Gastroesophageal sphincter (tissue), 4 donors: ENCODE data around the gene BCAR3. TPM values are rescaled to one million over a fixed set of nuclear protein-coding genes. Genes with fewer than 3 reads are reported as not detected.

ENCODE experiments used
- ATAC-seq: fragments of 150-250 bp; one replicate; pipeline ENCODE4 v1.9.1; 2016; ENCODE audit warnings: mild to moderate bottlenecking, moderate library complexity
- H3K27ac ChIP-seq, 4 donors: fragments of 200-600 bp; sonication (generic) in 3 of 4; 1 replicate in 3 of 4; 2 replicates in 1 of 4; pipeline ENCODE4 v1.5.1; 2016 to 2019
- H3K27me3 ChIP-seq: fragments of 200-600 bp; sonication (generic); one replicate; pipeline ENCODE4 v1.5.1; 2019
- H3K36me3 ChIP-seq, 2 donors: fragments of 200-600 bp; sonication (generic); one replicate each; pipeline ENCODE4 v1.5.1; 2019; ENCODE audit warnings: control low read depth in 1 of 2
- H3K4me1 ChIP-seq, 3 donors: fragments of 200-600 bp; sonication (generic); 1 replicate in 2 of 3; 2 replicates in 1 of 3; pipeline ENCODE4 v1.5.1; 2016 to 2019; ENCODE audit warnings: control low read depth in 2 of 3
- H3K4me3 ChIP-seq, 2 donors: fragments of 200-600 bp; sonication (generic); one replicate each; pipeline ENCODE4 v1.5.1; 2019; ENCODE audit warnings: mild to moderate bottlenecking in 1 of 2, moderate library complexity in 1 of 2
- H3K9me3 ChIP-seq, 3 donors: fragments of 200-600 bp; sonication (generic); one replicate each; pipeline ENCODE4 v1.5.1; 2017 to 2019; ENCODE audit warnings: control low read depth in 2 of 3
- CTCF ChIP-seq, 4 experiments: fragments of 200-600 bp in 2 of 4; fragments of 450-650 bp in 2 of 4; sonication (generic) in 1 of 4; IDR thresholded peaks; one replicate each; pipeline ENCODE4 v1.5.1; 2017 to 2019; ENCODE audit warnings: antibody characterized with exemption in 4 of 4, mild to moderate bottlenecking in 2 of 4, moderate library complexity in 2 of 4
- EP300 ChIP-seq: sonication (generic); formaldehyde crosslinking; IDR thresholded peaks from one replicate; pipeline ENCODE4 v1.6.1; 2017; ENCODE audit warnings: antibody characterized with exemption, mild to moderate bottlenecking
- POLR2A ChIP-seq, 2 donors: fragments of 450-650 bp; IDR thresholded peaks; one replicate each; pipeline ENCODE4 v1.6.1; 2017; ENCODE audit warnings: antibody characterized with exemption in 2 of 2, mild to moderate bottlenecking in 2 of 2, moderate library complexity in 1 of 2
- POLR2AphosphoS5 ChIP-seq: sonication (generic); formaldehyde crosslinking; IDR thresholded peaks from one replicate; pipeline ENCODE4 v1.6.1; 2017; ENCODE audit warnings: antibody characterized with exemption
- WGBS, 2 donors: methylation state at CpG; one replicate each; pipeline ENCODE4 v1.1.5; 2018; ENCODE audit warnings: low coverage in 1 of 2; 5-methylcytosine and 5-hydroxymethylcytosine counted together
- total RNA-seq, 4 donors: library from RNA; depleted of rRNA; stranded (reverse); fragments of >200 nt; gene quantifications; one replicate each; pipeline ENCODE4 v1.1.0, GENCODE V29; 2016

BCAR3 gene
- total RNA-seq, 4 donors from 2014 or later = 33.9 to 40.2 (median 38.3) TPM

- no peaks in the 10 kb centered on the region for H3K9me3 ChIP-seq
- no peak for TF ChIP-seq POLR2AphosphoS5
- no peak for TF ChIP-seq CTCF (IDR thresholded peaks at IDR 0.05)
- TF ChIP-seq POLR2A (IDR thresholded peaks at IDR 0.05) = no peak
- no peak for TF ChIP-seq EP300
- ATAC-seq = no peak
- H3K27ac ChIP-seq = peak overlapping the region in 1 of 4 donors; percentile 9
- H3K27me3 ChIP-seq = no peaks in the 10 kb centered on the region
- WGBS, 2 donors = 78 to 92% methylated on average over 6 to 8 of the region's 18 CpGs
- peaks cover 0 to 92% of the 10 kb centered on the region in 2 donors for H3K36me3 ChIP-seq
- no peak overlapping the region for H3K4me3 ChIP-seq
- H3K4me1 ChIP-seq = peaks cover 0 to 38% (median 4%) of the 10 kb centered on the region in 3 donors
These were observed 103.9 kb downstream of the BCAR3 start for GRCh38 chr1:93577536-93578432.

DNA sequence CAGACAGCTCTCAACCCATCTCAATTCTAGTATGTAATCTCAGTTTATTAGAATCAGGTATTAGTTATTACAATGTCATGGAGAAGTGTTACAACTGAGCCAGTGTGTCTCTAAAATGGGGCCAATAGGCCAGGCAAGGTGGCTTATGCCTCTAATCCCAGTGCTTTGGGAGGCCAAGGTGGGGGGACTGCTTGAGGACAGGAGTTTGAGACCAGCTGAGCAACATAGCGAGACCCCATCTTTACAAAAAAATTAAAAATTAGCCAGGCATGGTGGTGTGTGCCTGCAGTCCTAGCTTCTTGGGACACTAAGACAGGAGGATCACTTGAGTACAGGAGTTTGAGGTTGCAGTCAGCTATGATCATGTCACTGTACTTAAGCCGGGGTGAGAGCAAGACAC lies 104.9 kb downstream of the BCAR3 start:
- Histone ChIP-seq H3K9me3 (no peaks in the 10 kb centered on the region), H3K36me3 (peaks cover 0 to 92% of the 10 kb centered on the region in 2 donors), H3K27me3 (no peaks in the 10 kb centered on the region), H3K27ac (peak overlapping the region in 2 of 4 donors; percentile 12 to 41), H3K4me1 (peaks cover 0 to 38% (median 4%) of the 10 kb centered on the region in 3 donors), H3K4me3 (no peak overlapping the region)
- 100% methylated on average over 1 of the region's 2 CpGs; no CpG with 5 or more reads in 1 of the 2 donors for WGBS, 2 donors
- TF ChIP-seq CTCF (IDR thresholded peaks at IDR 0.05) (no peak), POLR2A (IDR thresholded peaks at IDR 0.05) (no peak), POLR2AphosphoS5 (no peak), EP300 (no peak)
- ATAC-seq = no peak

DNA sequence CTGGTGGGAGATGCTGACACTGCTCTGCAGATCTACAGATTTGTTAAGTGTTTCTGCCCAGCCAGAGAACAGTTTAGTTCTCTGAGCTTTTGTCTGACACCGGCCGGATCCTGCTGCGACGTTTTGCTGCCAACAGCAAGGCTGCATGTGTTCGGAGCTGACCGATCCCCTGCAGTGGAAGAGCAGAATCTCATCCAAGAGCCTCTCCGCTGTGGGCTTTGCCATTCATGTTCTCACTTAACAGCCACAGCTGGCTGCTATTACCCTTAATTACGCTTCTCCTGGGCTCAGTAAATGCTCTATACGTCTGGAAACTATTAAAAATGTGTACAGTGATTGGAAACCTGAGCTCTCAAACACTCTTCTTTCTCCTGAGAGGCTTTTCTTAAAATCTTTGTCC lies 105.3 kb downstream of the BCAR3 start:
- TF ChIP-seq EP300 = no peak
- no peak for TF ChIP-seq CTCF (IDR thresholded peaks at IDR 0.05)
- TF ChIP-seq POLR2AphosphoS5 = no peak
- no peak for TF ChIP-seq POLR2A (IDR thresholded peaks at IDR 0.05)
- no peak for ATAC-seq
- H3K4me1 ChIP-seq = peaks cover 0 to 38% (median 4%) of the 10 kb centered on the region in 3 donors
- peaks cover 0 to 92% of the 10 kb centered on the region in 2 donors for H3K36me3 ChIP-seq
- WGBS, 2 donors = 29 to 66% methylated on average over 9 of the region's 9 CpGs
- H3K4me3 ChIP-seq = no peak overlapping the region
- peak overlapping the region in 2 of 4 donors; percentile 12 to 41 for H3K27ac ChIP-seq
- H3K27me3 ChIP-seq = no peaks in the 10 kb centered on the region
- H3K9me3 ChIP-seq = no peaks in the 10 kb centered on the region

DNA sequence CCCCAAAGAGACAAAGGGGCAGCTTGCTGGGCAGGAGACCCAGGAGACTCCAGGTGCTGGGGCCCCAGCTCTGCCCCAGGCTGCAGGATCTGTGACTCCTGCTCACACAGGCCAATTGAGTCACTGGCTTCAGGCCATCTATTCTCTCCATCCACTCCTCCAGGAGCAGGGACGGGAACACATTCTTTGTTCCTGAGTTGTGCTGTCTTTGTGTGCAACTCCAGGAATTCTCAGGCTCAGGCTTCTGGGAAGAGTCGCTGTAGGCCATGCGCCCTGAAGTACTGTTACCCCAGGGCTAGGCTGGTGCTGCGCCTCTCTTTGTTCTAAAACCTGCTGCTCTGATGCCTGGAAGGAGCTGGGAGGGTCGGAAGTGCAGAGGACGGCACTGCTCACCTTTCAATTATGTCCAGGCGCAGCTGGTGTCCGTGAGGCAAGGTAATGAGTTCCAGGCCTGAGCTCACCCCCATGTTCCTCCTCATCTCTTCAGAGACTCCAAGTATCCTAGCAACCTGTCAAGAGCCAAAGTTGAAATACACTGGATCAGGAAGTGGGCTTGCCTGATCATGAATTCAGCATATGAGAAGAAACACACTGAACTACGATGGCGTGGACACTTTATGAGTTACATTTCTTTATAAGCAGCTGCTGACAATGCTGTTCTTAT lies 105.9 kb downstream of the BCAR3 start:
- peaks cover 0 to 38% (median 4%) of the 10 kb centered on the region in 3 donors for H3K4me1 ChIP-seq
- no peak for TF ChIP-seq EP300
- TF ChIP-seq CTCF (IDR thresholded peaks at IDR 0.05) = no peak
- no peak for TF ChIP-seq POLR2A (IDR thresholded peaks at IDR 0.05)
- no peak for TF ChIP-seq POLR2AphosphoS5
- no peak for ATAC-seq
- peak overlapping the region in 3 of 4 donors; percentile 9 to 41 (median 12) for H3K27ac ChIP-seq
- 68% methylated on average over 3 of the region's 10 CpGs; no CpG with 5 or more reads in 1 of the 2 donors for WGBS, 2 donors
- H3K4me3 ChIP-seq = no peak overlapping the region
- H3K36me3 ChIP-seq = peaks cover 0 to 92% of the 10 kb centered on the region in 2 donors
- no peaks in the 10 kb centered on the region for H3K27me3 ChIP-seq
- H3K9me3 ChIP-seq = no peaks in the 10 kb centered on the region
